HG03460 (cell line): Measurements from ENCODE around the gene RNASEH2A.

ENCODE experiments used
- ATAC-seq: cut with Tn5 transposase; IDR thresholded peaks from one replicate; pipeline ENCODE4 v1.9.1; 2021; ENCODE audit not compliant: unreplicated experiment

RNASEH2A gene

DNA sequence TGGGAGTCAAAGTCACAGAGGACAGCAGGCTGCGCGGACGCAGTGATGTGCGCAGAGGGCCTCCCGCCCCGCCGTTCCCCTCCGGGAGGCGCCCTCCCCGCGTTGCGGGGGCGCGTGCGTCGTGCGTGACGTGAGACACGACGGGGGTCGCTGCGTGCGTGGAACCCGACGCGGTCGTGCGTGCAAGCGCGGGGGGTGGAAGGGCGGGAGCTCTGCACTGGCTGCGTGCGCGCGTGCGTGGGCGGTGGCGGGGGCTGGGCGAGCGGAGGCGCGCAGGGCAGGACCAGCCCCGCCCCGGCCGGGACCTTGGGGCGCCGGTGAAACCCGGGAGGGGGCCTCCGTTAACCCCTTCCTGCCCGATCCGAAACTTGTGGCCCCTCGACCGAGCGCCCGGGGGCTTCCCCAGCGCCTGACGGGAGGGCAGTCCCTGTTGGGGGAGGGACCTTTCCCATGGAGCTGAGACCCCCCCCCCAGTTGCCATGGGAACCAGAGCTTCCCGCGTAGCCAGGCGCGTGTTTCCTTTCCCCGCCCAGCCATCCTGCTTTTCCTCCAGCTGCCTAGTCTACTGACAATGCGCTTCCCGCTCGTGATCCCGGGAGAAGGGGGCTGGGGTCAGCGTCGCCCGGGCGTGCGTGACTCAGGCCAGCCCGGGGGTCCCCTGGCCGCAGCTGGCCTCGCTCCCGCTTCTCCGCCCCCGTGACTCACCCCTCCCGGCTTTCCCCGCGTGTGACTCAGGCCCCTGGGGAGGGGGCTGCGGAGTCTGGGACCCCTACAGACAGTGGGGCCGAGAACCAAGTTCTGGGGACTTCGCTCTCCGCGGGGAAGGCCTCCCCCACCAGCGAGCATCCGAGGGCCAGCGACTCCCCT is 23.7 kb upstream of the RNASEH2A start:
- no peak for ATAC-seq

DNA sequence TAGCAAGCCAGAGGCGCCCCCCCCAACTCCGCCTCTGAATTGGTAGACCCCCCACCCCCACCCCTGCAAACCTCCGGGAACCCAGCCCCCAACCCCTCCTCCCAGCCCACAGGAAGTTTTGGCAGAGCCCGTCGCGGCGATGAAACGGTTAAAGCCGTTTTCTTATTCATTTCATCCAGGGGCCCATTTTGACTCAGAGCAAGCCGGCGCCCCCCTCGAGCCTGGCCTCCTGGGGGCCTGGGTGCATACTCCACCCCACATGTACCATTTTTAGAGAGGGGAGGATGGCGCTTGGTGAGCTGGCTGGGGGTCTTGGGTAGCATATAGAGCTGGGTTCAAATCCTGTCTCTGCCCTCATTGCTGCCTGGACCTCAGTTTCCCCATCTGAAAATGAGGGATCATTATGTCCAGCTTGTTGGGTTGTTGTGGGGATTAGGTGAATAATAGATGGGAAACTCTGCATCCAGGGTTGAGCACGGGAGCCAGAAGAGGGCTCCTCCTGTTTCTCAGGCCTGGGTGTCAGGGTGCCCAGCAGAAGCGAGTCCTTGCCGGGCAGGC is 23.0 kb upstream of the RNASEH2A start:
- ATAC-seq: no peak

DNA sequence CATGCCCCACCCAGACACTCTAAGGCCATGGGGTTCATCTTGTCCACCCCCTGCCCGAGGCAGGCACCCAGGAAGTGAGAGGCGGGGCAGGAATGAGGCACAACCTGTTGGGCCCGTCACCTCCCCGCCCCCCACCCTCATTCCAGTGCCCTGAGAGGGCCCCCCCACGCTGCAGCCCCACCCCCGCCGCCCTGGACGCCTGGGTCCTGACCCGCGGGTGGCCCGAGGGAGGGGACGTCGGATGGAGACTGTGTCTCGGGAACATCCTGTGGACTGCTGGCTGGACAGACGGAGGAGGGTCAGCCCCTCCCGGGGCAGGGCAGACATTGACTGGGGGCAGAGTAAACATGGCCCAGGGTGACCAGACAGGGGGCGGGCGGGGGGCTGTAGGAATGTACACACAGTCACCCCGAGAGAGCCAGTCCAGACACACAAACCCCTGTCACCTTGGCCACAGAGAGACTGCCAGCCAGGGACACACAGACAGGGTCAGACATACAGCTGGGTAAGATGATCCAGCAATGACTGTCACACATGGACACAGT is 22.5 kb upstream of the RNASEH2A start:
- no peak for ATAC-seq

DNA sequence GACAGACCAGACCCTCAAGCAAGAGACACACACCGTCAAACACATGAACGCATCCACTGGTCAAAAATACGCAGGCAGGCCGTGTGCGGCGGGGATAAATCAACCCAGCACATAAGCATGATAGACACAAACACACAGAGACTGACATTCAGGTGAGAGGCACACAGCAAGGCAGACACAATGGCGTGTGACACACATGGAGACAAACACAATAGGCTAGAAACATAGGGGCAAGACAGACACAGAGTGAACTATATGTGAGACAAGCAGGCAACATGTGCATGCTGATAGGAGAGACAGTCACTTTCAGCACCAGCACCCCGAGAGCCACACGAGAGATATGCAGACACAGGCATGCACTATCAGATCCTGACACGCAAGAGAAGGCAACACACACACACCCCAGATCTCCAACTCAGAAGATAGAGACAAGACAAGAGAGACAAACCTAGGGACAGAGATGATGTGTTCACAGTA is 22.0 kb upstream of the RNASEH2A start:
- no peak for ATAC-seq

DNA sequence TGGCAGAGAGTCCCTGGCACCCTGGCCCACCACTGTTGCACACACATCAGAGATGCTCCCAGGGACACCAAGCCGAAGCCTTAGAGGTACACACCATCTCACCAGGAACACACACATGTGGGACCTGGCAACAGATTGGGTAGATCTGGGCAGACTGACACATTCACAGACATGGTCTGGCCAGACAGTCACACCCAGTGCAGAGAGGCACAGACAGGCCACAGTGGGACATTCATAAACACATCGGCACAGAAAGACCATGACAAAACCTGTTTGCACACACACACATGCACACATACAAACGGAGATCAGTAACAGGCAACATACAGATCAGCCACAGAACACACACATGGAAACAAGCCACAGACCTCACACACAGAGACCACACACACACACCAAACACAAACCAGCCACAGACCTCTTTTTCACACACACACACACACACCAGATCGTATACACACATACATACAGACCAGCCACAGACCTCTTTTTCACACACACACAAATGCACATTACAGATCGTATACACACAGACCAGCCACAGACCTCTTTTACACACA is 21.4 kb upstream of the RNASEH2A start:
- ATAC-seq: no peak

DNA sequence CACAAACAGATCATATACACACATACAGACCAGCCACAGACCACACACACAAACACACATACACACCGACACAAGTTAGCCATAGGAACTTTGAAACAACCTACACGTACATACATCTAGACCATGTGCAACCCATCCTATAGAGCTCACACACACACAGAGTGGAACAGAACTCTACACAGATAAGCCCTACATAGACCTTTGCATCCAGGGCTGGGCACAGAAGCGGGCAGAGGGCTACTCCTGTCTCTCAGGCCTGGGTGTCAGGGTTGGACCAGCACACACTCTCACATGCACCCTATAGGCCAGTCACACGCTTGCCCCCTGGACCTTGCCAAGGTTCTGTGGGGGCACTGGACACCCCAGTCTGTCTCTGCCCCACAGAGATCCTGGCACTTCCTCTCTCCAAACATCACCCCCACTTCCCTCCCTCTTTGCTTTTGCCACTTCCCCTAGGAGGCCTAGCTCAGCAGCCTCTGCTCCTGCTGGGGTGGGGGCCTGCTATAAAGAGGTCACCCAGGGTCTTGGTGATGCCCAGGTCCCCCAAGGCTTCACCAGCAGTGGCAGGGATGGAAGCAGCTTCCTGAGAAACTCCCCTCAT is 20.9 kb upstream of the RNASEH2A start:
- no peak for ATAC-seq

DNA sequence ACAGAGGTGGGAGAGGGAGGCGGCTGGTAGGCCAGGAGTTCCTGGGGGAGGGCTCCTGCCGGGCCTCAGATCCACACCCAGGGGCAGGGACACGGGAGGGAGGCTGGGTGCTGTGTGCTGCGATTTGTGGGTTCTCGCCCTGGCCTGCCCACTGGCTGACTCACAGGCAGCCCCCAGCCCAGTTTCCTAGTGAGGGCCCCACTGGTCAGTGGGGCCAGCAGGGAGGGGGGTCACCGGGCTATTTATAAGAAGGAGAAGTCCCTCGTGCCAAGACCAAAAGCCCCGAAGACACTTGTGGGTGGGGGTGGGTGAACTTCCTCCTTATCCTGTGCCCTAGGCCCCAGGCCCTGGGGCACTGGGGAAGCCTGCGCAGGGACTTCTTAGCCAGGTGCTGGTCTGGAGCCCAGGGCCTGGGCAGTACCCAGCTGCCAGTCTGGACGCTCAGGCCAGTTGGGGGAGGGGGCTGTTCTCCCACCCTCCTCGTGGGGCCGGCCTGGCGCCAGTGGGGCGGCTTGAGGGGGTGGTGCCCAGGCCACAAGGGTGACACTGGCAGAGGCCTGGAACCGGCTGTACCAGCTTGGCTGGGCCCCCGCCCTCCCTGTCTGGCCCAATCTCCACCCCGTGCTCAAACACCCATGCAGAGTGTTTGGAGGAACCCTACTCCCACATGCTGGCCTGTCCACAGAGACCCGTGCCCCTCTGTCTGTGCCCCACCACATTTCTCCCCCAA is 20.1 kb upstream of the RNASEH2A start:
- no peak for ATAC-seq

DNA sequence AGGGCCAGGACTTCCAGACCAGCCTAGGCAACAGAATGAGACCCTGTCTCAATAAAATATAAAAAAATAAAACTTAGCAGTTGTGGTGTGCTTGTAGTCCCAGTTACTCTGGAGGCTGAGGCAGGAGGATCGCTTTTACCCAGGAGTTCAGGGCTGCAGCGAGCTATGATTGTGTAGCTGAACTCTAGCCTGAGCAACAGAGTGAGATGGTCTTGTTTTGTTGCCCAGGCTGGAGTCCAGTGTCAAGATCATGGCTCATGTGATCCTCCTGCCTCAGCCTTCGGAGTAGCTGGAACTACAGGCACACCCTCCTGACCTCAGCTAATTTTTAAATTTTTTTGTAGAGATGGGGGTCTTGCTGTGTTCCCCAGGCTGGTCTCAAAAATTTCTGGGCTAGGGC is 19.4 kb upstream of the RNASEH2A start:
- no peak for ATAC-seq

DNA sequence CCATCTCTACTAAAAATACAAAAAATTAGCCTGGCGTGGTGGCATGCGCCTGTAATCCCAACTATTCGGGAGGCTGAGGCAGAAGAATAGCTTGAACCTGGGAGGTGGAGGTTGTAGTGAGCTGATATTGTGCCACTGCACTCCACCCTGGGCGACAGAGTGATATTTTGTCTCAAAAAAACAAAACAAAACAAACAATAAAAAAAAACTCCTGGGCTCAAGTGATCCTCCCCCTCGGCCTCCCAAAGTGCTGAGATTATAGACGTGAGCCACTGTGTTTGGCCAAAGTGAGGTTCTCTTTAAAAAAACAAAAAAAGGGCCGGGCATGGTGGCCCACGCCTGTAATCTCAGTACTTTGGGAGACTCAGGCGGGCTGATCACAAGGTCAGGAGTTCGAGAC is 18.9 kb upstream of the RNASEH2A start:
- no peak for ATAC-seq

DNA sequence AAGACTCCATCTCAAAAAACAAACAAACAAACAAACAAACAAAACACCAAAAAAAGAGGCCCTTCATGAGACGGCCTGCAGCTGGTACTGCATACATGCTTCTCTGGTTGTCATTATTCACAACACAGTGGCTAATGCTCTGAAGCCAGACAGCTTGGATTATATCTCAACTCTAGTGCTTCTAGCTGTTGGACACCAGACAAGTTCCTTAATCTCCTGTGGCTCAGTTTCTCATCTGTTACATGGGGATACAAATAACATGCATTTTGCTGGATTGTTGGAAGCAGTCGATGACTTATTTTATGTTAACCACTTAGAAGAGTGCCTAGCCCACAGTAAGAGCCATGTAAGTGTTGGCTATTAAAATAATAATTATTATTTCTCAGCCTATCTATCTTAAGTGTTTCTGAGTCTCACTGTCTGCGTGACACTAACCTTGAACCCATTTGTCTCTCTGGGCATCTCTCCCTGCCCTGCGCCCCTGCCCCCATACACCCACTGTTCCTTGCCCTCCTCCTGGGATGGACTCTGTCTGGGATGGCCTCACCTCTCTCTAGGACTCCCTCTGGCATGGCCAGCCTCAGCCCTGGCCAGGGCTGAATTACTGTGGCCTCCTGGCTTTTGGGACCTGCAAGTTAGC is 18.2 kb upstream of the RNASEH2A start:
- ATAC-seq: no peak

DNA sequence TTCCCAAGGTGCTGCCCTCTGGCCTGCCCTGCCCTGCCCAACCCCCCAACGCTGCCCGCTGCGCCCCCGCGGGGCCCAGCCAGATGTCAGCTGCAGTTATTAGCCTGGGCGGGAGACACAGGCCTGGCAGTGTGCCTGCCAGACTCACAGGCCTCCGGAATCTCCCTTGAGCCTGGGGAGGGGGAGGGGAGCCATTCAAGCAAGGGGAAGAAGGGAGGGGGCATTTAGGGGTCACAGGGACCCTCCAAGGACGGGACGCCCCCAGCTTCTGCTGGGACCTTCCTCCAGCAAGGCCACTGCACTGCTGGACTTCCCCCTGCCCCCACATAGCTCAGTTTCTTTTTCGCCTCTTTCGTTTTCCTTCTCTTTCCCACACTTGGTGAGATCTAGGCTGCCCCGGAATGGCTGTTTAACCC is 17.7 kb upstream of the RNASEH2A start:
- no peak for ATAC-seq

DNA sequence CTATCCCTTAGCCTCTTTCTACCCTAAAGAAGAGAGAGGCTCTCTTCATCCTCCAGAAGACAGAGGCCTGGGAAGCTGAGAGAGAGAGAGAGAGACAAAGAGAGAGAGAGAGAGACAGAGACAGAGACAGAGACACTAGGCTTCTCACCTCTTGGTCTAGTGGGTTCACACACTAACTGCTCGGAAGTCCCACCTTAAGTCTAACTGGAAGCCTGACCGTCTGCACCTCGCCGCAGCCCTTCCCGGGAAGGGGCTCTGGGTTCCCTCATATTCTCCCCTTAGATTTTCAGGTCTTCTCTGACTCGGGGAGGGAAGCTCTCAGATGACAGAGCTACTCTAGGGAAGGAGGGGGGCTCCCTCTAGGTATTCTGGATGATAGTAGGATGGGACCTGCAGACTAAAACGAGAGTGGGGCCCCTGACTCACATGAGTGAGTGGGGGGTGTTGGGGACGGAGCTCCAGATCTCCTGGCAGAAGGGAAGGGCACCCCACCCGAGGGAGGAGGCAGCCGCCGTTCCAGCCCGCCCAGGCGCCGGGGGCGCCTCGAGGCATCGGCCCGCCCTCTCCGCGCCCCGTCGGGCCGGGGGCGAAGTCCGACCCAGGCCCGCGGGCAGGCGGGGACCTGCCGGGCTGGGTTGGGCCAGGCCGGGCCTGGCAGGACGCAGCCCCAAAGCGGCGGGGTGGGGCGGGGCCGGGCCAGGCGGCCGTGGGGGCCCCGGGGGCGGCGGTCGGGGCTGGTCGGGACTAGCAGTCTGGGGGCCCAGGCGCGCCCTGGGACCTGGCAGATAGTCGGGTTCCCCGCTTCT is 17.1 kb upstream of the RNASEH2A start:
- ATAC-seq: no peak

DNA sequence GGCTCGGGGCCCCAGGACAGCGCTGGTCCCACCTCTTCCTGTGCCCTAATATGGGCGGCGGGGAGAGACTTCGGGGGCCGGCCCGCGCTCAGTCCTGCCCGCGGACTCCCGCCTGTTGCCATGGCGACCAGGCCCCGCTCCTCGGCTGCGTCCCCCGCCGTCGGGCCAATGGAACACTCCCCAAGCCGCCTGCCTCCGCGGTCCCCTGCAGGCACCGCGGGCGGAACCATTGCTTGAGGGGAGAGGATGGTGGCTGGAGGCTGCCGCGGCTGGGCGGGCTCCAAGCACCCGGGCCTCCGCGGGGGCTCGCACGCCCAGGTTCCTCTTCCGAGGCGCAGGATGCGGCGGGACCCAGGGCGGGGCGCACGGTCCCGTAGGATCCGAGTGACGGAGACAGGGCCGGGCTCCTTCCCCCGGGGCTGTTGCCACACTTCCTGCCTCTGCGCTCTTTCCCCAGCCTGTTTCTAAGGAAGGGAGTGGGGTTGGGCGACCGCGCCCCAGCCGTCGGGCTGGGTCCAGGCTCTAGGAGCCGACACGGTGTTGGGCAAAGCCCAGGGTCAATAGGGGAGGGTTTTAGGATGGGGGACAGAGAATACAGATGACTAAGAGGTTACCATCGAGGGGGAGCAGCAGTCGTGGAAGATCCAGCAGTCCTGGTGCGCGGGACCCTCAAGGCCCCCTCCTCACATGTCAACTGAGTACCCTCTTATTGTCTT is 16.3 kb upstream of the RNASEH2A start:
- peak; percentile 33 for ATAC-seq

DNA sequence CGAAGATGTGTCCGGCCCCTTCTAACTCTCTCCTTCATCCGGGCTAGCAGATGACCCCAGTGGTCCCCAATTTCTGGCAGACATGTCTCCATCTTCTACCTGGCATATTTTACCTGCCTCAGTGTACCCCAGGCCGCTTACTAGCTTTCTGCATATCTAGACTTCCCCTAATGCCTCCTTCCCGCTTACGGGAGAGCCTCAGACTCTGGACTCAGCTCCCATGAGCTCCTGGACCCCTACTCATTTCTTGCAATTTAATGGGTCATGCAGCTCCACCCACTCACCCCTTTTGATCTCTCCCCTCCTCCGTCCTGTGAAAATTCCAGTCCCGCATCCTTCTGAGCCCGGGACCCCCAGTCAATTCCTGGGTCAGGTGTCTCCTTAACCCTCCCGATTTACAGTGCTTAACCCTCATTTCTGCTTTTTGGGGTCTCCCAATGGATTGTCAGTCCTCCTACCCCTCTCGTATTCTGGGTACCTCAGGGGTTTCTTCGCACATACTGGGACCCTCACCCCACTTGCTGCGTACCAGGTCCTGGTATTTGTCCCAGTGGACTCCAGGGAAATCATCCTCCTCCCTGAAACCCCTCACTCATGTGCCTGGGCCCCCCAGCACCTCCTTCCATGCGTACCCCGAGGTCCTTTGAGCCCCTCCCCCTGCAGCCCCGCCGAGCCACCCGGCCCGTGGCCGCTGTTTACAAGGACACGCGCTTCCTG is 15.6 kb upstream of the RNASEH2A start:
- ATAC-seq: no peak

DNA sequence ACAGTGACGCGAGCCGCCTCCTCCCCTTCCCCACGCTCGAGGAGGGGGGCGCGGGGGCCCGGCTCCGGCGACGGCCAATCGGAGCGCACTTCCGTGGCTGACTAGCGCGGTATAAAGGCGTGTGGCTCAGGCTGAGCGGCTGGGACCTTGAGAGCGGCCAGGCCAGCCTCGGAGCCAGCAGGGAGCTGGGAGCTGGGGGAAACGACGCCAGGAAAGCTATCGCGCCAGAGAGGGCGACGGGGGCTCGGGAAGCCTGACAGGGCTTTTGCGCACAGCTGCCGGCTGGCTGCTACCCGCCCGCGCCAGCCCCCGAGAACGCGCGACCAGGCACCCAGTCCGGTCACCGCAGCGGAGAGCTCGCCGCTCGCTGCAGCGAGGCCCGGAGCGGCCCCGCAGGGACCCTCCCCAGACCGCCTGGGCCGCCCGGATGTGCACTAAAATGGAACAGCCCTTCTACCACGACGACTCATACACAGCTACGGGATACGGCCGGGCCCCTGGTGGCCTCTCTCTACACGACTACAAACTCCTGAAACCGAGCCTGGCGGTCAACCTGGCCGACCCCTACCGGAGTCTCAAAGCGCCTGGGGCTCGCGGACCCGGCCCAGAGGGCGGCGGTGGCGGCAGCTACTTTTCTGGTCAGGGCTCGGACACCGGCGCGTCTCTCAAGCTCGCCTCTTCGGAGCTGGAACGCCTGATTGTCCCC is 14.9 kb upstream of the RNASEH2A start, which contains the start of gene JUNB:
TSS of gene JUNB (plus strand) at position 142 of the 706 bp plus-strand sequence. CDS start at position 428, 286 bp downstream.
- peak; percentile 28 for ATAC-seq

DNA sequence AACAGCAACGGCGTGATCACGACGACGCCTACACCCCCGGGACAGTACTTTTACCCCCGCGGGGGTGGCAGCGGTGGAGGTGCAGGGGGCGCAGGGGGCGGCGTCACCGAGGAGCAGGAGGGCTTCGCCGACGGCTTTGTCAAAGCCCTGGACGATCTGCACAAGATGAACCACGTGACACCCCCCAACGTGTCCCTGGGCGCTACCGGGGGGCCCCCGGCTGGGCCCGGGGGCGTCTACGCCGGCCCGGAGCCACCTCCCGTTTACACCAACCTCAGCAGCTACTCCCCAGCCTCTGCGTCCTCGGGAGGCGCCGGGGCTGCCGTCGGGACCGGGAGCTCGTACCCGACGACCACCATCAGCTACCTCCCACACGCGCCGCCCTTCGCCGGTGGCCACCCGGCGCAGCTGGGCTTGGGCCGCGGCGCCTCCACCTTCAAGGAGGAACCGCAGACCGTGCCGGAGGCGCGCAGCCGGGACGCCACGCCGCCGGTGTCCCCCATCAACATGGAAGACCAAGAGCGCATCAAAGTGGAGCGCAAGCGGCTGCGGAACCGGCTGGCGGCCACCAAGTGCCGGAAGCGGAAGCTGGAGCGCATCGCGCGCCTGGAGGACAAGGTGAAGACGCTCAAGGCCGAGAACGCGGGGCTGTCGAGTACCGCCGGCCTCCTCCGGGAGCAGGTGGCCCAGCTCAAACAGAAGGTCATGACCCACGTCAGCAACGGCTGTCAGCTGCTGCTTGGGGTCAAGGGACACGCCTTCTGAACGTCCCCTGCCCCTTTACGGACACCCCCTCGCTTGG is 14.1 kb upstream of the RNASEH2A start:
- no peak for ATAC-seq

DNA sequence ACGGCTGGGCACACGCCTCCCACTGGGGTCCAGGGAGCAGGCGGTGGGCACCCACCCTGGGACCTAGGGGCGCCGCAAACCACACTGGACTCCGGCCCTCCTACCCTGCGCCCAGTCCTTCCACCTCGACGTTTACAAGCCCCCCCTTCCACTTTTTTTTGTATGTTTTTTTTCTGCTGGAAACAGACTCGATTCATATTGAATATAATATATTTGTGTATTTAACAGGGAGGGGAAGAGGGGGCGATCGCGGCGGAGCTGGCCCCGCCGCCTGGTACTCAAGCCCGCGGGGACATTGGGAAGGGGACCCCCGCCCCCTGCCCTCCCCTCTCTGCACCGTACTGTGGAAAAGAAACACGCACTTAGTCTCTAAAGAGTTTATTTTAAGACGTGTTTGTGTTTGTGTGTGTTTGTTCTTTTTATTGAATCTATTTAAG is 13.5 kb upstream of the RNASEH2A start:
- no peak for ATAC-seq
